ENCODE measurements around the gene ZNF397.
"Not testable (repeated sequence)": the region's sequence is repeated elsewhere in the genome, so short reads cannot be mapped to it uniquely, and the experiment has no call there.

ZNF397 gene

DNA sequence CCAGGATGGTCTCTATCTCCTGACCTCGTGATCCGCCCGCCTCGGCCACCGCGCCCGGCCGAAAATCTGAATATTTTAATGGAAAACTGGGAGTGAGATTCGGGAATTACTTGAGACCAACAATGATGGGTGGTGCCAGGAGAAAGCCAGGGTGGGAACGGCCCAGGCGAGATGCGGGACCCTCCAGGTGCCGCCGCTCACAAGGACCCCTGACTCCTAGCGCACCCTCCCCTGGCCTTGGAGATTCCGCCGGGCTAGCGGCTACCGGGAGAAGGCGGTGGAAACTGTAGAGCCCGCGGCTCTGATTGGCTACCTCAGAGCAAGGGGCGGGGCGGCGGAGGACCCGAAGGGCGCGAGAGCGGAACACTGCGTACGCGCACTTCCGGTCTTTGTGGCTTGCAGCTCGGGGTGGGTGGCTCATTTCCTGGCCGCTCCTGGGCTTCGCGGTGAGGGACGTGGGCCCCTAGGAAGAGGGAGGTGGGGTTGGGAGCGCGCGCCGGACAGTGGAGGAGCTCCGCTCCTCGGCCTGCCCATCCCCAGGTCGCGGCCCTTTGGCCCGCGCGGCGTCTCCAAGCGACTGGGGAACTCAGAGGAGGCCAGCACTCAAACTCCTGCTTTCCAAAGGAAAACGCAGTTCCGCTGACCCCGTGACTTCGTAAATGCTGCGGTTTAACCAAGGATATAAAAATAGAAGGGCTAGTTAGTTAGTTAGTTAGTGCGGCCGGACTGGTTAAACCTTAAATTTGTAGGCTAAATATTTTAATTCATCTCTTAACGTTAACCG lies at the start of gene ZNF397:
TSS of gene ZNF397 (plus strand) at position 371 of the 784 bp plus-strand sequence. CDS start 1,437 bp downstream, outside the sequence.
- DNase-seq: peak; percentile 96

DNA sequence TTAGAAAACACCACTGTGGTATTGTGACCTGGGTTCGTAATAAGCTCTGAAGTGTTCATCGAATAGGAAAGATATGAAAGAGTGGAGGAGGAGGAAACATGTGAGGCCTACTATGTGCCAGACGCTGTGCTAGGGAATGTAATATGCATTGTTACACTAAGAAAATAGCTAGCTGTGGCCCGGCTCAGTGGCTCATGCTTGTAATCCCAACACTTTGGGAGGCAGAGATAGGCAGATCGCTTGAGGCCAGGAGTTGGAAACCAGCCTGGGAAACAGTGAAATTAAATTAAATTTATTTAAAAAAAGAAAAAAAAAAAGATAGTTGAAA lies 49.2 kb upstream of the ZNF397 start:
- DNase-seq: no peak

DNA sequence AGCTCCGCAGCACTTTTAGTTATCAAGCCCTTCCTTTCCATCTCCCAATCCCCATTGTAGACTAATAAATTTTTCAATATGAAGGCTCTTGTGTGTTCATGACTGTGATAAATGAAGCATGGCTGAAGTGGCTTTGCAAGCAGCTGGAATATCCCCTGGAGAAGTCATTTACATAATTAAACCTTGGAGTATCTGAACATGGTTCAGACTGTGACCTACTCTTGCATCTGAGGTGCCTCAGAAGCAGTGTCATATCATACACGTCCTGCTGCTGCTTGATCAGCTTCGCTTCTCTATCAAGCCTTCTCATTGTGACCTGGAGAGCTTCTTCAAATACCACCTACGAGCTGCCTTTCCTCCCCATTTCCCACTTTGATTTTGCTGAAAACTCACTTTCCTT lies 48.4 kb upstream of the ZNF397 start:
- no peak for DNase-seq

DNA sequence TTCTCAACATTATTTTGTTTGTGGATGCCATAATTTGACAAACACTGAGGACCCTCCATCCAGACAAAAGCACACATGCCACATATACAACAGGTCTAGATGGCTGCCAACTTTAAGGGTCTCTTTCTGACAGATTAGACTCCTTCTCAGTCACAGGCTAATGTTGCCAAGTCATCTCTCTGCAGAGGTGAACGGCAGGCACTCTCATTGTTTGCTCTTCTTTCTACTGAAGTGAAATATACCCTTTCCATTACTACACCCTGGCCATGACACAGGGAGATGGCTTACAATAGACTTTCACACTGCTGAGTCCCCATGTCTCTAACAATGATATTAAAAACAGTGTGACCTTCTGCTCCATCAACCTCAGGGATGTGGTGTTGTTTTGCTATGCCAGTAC lies 47.5 kb upstream of the ZNF397 start:
- no peak for DNase-seq

DNA sequence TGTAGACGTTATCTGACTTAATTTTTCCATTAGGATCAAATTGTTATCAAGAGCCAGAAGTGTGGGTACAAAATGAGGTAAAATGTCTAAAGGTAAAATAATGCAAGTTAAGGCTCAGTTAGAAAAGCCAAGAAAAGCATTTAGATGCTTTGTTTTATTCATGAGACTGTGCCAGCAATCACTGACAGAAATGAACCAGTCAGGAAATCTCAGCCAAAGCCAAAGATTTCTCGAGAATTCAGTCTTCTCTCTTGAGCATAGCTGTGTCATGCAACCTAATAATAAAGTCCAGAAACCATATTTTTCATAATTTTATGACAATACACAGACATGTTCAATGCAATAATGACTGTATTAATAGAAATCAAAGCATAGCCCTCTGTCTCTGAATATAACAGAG lies 43.5 kb upstream of the ZNF397 start:
- no peak for DNase-seq

DNA sequence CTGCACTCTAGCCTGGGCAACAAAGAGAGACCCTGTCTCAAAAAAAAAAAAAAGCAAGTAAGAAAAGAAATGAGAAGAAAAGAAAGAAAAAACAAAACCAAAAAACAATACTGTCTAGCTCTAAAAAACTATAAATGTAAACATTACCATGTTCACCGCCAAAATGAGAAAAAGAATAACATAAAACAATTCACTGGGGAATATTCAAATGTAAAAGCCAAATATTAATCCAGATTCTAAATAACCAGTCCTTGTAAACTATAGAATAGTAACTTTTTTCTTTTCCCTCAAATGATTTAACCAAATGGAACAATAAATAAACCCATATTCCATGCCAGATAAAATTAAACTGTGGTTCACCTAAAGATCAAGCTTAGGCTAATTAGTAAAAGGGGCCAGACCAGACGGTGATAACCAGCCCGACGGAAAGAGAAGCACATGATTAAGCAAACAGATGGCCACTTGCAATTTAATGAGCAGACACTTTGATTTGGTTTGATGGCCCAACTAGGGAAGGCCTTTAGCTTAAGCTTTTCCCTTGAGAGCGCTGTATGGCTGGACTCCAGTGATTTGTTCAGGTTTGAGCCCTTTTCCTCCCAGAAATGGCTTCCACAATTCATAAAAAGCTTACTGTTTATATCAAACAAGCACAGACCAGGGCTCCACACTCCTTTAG lies 39.4 kb upstream of the ZNF397 start:
- DNase-seq: no peak

DNA sequence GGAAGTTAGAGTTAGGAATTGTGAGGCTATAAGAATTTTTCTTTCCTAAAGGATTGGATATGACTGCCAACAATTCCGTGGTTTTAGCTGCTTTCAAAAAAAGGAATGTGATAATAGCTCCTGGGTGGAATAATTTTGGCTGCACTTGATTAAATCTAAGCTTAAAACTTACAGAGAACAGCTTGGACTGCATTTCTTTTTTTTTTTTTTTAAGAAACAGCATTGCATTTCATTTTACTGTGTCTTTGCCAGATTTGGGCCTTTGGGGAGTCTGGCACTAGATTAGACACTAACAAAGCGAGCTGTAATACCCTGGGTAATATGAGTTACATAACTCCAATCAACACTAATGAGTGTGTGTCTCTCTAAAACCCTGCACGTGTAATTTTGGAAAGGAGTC lies 37.8 kb upstream of the ZNF397 start:
- no peak for DNase-seq

DNA sequence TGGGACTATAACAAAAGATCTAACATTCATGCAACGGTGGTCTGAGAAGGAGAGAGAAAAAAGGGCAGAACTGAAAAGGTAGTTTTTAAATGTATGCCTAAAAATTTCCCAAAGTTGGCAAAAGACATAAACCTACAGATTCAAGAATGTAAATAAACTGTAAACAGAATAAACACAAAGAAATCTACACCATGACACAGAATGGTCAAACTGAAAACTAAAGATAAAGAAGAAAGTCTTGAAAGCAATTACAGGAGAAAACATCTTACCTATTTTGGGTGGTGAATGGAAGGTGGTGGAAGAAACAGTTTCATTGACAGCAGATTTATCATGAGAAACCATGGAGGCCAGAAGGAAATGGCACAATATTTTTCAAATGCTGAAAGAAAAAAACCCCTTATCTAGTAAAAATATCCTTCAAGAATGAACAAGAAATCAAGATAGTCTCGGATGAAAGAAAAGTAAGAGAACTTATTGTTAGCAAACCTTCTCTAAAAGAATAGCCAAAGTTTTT lies 35.6 kb upstream of the ZNF397 start:
- DNase-seq: no peak

DNA sequence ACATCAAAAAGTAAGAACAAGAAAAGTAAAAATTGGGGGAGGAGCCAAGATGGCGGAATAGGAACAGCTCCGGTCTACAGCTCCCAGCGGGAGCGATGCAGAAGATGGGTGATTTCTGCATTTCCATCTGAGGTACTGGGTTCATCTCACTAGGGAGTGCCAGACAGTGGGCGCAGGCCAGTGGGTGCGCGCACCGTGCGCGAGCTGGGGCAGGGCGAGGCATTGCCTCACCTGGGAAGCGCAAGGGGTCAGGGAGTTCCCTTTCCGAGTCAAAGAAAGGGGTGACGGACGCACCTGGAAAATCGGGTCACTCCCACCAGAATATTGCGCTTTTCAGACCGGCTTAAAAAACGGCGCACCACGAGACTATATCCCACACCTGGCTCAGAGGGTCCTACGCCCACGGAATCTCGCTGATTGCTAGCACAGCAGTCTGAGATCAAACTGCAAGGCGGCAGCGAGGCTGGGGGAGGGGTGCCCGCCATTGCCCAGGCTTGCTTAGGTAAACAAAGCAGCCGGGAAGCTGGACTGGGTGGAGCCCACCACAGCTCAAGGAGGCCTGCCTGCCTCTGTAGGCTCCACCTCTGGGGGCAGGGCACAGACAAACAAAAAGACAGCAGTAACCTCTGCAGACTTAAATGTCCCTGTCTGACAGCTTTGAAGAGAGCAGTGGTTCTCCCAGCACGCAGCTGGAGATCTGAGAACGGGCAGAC lies 34.9 kb upstream of the ZNF397 start:
- not testable (repeated sequence) for DNase-seq

DNA sequence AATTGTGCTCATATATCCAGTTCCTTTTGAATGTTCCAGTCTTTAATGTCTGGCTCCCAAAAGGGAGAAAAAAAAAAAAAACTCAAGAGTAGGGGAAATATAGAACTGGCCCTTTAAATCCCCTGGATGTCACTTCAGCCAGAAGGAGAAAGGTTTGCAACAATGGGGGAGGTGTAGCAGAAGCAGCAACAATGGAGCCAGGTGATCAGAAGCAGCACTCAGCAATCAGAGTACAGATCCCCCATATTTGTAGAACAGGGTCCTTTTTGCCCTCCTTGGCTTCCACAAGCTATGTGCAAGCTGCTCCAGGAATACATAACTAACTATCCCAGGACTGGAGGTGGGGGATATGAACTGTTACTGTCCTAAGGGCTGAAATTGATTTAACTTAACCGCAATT lies 25.8 kb upstream of the ZNF397 start:
- DNase-seq: no peak

DNA sequence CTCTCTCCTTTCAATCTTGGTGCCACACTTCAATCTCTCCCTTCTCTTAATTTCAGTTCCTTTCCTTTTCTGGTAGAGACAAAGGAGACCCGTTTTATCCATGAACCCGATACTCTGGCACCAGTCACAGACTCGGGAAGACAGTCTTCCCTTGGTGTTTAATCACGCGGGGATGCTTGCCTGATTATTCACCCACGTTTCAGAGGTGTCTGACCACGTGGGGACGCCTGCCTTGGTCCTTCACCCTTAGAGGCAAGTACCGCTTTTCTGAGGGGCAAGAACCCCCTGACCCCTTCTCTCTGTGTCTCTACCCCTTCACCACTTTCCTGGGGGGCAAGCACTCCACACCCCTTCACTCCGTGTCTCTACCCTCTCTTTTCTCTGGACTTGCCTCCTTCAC lies 24.2 kb upstream of the ZNF397 start:
- DNase-seq: not testable (repeated sequence)

DNA sequence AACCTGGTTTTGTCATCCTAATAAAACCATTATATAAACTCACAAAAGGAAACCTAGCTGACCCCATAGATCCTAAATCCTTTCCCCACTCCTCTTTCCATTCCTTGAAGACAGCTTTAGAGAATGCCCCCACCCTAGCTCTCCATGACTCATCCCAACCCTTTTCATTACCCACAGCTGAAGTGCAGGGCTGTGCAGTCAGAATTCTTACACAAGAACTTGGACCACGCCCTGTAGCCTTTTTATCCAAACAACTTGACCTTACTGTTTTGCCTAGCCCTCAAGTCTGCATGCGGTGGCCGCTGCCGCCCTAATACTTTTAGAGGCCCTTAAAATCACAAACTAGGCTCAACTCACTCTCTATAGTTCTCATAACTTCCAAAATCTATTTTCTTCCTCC lies 21.5 kb upstream of the ZNF397 start:
- DNase-seq: not testable (repeated sequence)

DNA sequence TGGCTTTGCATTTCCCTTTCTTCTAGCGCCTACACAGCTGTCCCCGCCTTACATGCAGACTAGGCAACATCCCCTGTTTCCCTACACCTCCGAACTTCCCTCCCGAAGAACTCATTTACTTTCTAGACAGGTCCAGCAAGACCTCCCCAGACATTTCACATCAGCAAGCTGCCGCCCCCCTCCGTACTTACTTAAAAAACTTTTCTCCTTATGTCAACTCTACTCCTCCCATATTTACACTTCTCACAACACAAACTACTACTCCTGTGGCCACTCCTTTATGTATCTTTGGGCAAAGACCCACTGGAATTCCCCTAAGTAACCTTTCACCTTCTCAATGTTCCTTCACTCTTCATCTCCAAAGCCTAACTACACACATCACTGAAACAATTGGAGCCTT lies 20.4 kb upstream of the ZNF397 start:
- no peak for DNase-seq

DNA sequence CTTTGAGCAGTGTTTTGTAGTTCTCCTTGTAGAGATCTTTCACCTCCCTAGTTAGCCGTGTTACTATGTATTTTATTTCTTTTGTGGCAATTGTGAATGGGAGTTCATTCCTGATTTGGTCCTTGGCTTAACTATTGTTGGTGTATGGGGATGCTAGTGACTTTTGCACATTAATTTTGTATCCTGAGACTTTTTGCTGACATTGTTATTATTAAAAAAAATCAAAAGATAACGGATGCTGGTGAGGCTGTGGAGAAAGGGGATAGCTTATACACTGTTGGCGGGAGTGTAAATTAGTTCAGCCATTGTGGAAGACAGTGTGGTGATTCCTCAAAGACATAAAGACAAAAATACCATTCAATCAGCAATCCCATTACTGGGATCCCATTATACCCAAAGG lies 17.0 kb upstream of the ZNF397 start:
- no peak for DNase-seq

DNA sequence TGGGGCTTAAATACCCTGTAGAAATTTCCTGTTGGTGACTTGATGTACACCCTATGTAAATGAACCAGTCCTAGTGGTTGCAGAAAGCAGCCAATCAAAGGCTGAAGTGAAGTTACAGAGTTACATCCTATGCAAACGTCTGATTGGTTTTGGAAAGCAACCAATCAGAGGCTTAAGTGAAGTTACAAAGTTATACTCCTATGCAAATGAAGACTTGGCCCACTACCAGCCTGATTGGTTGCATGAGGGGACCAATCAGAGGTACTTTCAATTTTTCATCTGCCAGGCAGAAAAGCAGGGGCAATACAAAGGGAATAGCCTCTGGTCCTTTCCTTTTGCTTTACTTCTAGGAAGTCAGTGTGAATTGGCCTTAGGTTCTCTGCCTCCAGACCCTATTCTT lies 13.6 kb upstream of the ZNF397 start:
- DNase-seq: no peak

DNA sequence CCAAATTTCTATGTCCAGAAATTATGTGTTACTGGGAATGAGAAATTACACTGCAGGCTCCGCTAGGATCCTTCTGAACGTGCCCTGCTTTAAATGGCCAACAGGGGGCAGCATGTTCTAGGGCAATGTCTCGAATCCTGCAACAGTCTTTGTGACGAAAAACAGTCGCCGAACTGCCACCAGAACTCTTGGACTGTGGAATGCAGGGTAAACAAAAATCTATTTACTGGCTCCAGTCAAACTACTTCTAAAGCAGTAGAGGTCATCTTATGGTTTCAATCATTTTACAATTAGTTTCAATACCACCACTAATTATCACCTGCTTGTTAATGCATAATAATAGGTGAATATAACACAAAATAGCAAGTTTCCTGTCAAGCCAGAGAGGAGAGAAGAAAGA lies 9.8 kb upstream of the ZNF397 start:
- DNase-seq: peak; percentile 77

DNA sequence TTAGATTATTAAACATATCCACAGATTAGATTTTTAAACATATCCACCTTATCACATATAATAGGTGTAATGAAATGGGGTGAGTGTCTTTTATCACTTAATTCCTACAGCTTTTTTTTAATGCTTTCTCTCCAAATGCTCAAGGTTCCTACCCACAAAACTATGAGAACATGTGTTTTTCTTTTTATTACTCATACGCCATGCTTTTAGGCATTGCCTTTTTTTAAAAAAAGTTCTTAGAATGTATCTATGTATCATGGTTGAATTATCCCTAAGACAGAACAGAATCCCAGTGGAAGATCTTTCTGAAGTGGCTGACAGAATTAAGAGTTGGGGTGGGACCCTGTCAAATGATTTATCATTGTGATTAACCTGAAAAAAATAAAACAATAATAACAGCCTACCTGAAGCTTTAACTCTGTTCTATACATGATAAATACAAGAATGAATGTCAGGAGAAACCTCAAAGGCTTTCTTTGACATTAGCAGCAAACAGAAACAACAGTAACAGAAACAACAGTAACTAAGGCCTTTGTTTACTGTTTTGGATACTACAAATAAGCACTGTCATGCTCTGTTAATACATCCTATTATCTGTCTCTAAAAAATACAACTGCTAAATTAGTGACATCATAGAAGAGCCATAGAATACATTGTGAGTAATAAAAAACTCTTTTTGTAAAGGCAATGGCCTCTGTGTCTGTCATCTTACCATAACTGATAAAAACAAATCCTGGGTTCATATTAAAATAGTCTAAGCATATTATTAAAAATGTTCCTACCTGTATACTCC lies 4.1 kb upstream of the ZNF397 start:
- DNase-seq: no peak

DNA sequence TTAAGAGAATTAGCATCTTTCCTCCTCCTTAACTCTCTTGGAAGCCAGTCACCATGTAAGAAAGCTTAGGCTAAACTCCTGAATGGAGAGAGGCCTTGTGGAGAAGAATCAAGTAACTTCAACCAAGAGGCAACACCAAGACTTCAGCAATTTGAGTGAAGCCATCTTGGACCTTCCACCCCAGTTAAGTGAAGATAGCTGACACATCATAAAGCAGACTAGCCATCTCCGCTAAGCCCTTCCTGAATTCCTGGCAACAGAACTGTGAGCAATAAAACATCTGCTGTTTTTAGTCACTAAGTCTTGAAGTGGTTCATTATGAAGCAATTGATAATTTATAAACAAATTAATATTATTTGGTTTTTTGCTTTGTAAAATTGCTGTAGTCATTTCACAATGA lies 1.5 kb upstream of the ZNF397 start:
- no peak for DNase-seq

DNA sequence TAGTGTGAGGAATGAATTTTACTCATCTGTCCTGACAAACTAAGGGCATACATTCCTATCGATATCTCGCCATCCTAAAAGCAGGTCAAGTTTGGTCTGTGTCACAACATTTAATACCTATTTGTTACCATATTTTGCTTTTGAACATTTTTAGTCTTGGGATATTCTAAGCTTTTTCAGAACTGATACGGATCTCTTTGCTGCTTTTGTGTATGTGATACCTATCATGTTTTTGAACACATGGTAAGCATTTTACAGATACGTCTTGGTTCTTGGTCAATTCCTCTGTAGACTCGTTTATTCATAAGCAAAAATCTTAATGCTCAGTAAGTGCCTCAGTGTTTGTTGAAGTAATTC lies 592 bp downstream of the ZNF397 start:
- no peak for DNase-seq

DNA sequence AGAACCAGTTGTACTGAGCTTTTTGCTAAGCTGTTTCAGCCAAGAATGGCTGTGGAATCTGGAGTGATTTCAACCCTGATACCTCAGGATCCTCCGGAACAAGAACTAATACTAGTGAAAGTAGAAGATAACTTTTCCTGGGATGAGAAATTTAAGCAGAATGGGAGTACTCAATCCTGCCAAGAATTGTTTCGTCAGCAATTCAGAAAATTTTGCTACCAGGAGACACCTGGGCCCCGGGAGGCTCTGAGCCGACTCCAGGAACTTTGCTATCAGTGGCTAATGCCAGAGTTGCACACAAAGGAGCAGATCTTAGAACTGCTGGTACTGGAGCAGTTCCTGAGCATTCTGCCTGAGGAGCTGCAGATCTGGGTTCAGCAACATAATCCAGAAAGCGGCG lies 1.6 kb downstream of the ZNF397 start:
- no peak for DNase-seq

DNA sequence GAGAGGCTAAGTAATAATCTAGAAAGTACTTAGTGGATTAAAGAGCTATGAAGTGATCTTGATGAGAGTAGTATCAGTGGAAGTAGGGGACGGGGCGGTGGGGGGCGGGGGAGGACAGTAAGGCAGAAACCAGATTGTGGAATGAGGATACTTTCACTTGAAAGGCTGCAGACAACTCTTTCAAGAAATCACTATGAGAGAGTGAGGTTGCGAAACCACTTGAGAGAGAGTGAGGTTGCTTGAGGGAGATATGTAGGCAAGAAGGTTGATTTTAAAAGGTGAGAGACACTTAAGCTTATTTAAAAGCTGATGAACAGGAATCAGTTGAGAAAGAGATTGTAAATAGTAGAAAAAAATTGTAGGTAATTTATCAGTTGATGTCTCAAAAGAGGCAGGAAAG lies 3.8 kb downstream of the ZNF397 start:
- no peak for DNase-seq

DNA sequence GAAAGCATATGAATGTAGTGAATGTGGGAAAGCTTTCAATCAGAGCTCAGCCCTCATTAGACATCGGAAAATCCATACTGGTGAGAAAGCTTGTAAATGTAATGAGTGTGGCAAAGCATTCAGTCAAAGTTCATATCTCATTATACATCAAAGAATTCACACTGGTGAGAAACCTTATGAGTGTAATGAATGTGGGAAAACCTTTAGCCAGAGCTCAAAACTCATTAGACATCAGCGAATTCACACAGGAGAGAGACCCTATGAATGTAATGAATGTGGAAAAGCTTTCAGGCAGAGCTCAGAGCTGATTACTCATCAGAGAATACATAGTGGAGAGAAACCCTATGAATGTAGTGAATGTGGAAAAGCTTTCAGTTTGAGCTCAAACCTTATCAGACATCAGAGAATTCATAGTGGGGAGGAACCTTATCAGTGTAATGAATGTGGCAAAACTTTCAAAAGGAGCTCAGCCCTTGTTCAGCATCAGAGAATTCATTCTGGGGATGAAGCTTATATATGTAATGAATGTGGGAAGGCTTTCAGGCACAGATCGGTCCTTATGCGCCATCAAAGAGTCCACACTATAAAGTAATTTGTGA lies 5.0 kb downstream of the ZNF397 start:
- DNase-seq: no peak

DNA sequence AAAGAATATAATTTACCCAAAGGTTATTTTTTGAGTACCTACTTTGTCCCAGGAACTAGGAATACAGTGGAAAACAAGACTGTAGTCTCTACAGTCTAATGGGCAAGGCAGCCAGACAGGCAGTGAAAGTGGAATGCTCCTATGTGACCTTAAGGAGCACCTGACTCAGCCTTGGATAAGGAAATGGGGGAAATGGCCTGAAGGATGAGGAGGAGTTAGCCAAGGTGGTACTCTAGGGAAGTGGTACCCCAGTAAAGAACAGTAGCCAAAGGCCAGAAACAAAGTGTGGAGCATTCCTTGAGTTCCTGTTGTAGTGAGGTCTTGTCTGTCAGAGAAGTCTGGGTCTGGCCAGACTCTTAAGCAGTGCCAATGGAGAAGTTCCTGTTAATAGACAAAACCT lies 6.0 kb downstream of the ZNF397 start:
- no peak for DNase-seq

All from activated CD8-positive, alpha-beta memory T cell treated with anti-CD3 and anti-CD28 coated beads, Interleukin-2, amount 50 U/mL, for 4 hours (primary cell).